ENCODE results near the gene FBL.

DNA sequence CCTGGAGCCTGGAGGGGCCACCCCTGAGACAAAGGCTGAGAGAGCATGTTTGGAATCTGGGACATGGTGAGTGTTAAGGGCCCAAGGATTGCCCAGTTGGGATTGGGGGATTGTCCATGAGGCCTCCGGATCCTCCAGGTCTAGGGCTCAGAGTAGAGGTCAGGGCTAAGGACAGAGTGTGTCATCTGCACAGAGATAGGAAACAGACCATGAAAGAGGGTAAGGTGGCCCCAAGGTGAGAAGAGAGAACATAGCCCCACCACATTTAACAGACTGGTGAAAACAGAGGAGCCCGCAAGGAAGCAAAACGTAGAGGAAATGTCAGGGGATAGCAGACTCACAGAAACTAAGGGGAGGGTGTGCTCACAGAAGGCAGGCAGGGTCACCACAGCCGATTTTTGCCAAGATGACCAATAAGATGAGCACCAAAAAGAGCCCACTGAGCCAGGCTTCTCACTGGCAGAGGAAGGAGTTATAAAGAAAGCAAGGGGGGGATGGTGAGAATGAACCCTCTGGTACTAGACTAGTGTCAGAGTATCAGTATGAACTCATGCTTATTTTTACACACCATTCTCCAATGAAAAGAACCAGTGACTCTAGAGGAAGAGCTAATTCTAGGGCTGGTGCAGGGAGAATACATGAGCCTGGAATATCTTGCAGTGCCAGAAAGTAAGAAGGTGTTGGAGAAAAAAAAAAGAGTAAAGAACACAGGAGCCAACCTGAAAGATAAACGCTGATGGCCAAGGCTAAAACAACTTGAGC lies 29.7 kb downstream of the FBL start:
- TF ChIP-seq TCF7L2 (IDR thresholded peaks at IDR 0.05; ENCODE audit: low read depth, low read length), result no peak
- TF ChIP-seq ADNP (CRISPR knock-in tag; IDR thresholded peaks at IDR 0.05), result no peak
- TF ChIP-seq MYC (CRISPR knock-in tag; IDR thresholded peaks at IDR 0.05; ENCODE audit: borderline replicate concordance), result no peak
- TF ChIP-seq TAF1 (CRISPR knock-in tag; IDR thresholded peaks at IDR 0.05), result no peak
